Kidney epithelial cell (primary cell): ENCODE measurements around the gene CALN1. TPM values are rescaled to one million over a fixed set of nuclear protein-coding genes. Genes with fewer than 3 reads are reported as not detected.

Experiments used
- DNase-seq: peaks from one replicate; pipeline ENCODE4 v3.0.0-alpha.2; 2010; ENCODE audit warnings: low read depth
- H3K27me3 ChIP-seq: 2 replicates; pipeline ENCODE4 v1.6.0; 2011; ENCODE audit warnings: low read length; ENCODE audit not compliant: control insufficient read depth, insufficient read depth
- H3K36me3 ChIP-seq: 2 replicates; pipeline ENCODE4 v1.5.1; 2011; ENCODE audit warnings: low read length; ENCODE audit not compliant: control insufficient read depth, insufficient read depth
- H3K4me3 ChIP-seq: 2 replicates; pipeline ENCODE4 v1.5.1; 2011; ENCODE audit warnings: low read depth, mild to moderate bottlenecking, control low read depth, low read length
- CTCF ChIP-seq: IDR thresholded peaks from 2 replicates; pipeline ENCODE4 v1.5.1; 2011; ENCODE audit warnings: mild to moderate bottlenecking, moderate library complexity, low read length, control low read depth, inconsistent platforms; ENCODE audit not compliant: insufficient read depth, poor library complexity, severe bottlenecking
- total RNA-seq: library from RNA; depleted of rRNA; stranded (reverse); fragments of >200 nt; gene quantifications from 2 replicates; pipeline ENCODE4 v1.2.3, GENCODE V29; 2015

Gene CALN1
- total RNA-seq, 1 donor from 2014 or later: not detected

GRCh38 chr7:72405871-72406270 lies 6.3 kb downstream of the CALN1 start:
- no peak for DNase-seq
- Histone ChIP-seq H3K36me3 (no peaks in the 10 kb centered on the region), H3K4me3 (no peak overlapping the region), H3K27me3 (no peaks in the 10 kb centered on the region)
- no peak for TF ChIP-seq CTCF

GRCh38 chr7:72405418-72405817 lies 6.7 kb downstream of the CALN1 start:
- H3K27me3 ChIP-seq: no peaks in the 10 kb centered on the region
- no peak overlapping the region for H3K4me3 ChIP-seq
- H3K36me3 ChIP-seq: no peaks in the 10 kb centered on the region
- no peak for TF ChIP-seq CTCF
- DNase-seq: no peak

GRCh38 chr7:72404743-72405142 lies 7.4 kb downstream of the CALN1 start:
- no peak for DNase-seq
- Histone ChIP-seq H3K36me3 (no peaks in the 10 kb centered on the region), H3K27me3 (no peaks in the 10 kb centered on the region), H3K4me3 (no peak overlapping the region)
- no peak for TF ChIP-seq CTCF

GRCh38 chr7:72403458-72404076 lies 8.6 kb downstream of the CALN1 start:
- Histone ChIP-seq H3K36me3 (no peaks in the 10 kb centered on the region), H3K4me3 (no peak overlapping the region), H3K27me3 (no peaks in the 10 kb centered on the region)
- TF ChIP-seq CTCF: no peak
- DNase-seq: no peak

GRCh38 chr7:72394016-72394415 lies 18.1 kb downstream of the CALN1 start:
- DNase-seq: no peak
- no peak for TF ChIP-seq CTCF

GRCh38 chr7:72391821-72392377 lies 20.2 kb downstream of the CALN1 start:
- Histone ChIP-seq H3K27me3 (no peaks in the 10 kb centered on the region), H3K4me3 (no peak overlapping the region)
- no peak for DNase-seq

More at GRCh38 chr7:72394016-72394415, 18.1 kb downstream of the CALN1 start:
- H3K36me3 ChIP-seq: no peaks in the 10 kb centered on the region
- H3K4me3 ChIP-seq: no peak overlapping the region
- H3K27me3 ChIP-seq: no peaks in the 10 kb centered on the region

More at GRCh38 chr7:72391821-72392377, 20.2 kb downstream of the CALN1 start:
- H3K36me3 ChIP-seq: no peaks in the 10 kb centered on the region
- TF ChIP-seq CTCF: no peak
